NOMO-1 (cell line): ENCODE measurements around the gene MROH2A.

ENCODE experiments used
- DNase-seq, 2 experiments: peaks; one replicate each; lab custom pipeline; 2025; ENCODE audit not compliant: unreplicated experiment in 2 of 2; lab: John Stamatoyannopoulos, UW

The MROH2A gene

GRCh38 chr2:233833345-233833744 lies 55.2 kb downstream of the MROH2A start:
- no peak for DNase-seq

GRCh38 chr2:233835230-233836186 lies 57.4 kb downstream of the MROH2A start:
- no peak for DNase-seq

- DNase-seq = no peak
Measured at GRCh38 chr2:233836359-233836758, 58.2 kb downstream of the MROH2A start.

- no peak for DNase-seq
Measured at GRCh38 chr2:233837694-233838229, 59.6 kb downstream of the MROH2A start.

GRCh38 chr2:233838251-233838650 lies 60.1 kb downstream of the MROH2A start:
- no peak for DNase-seq

- no peak for DNase-seq
Measured at GRCh38 chr2:233838726-233839446, 60.8 kb downstream of the MROH2A start.

- DNase-seq = no peak
Measured at GRCh38 chr2:233839447-233839820, 61.3 kb downstream of the MROH2A start.

GRCh38 chr2:233840520-233840919 lies 62.4 kb downstream of the MROH2A start:
- DNase-seq = no peak

- no peak for DNase-seq
Measured at GRCh38 chr2:233841183-233841582, 63.1 kb downstream of the MROH2A start.

- no peak for DNase-seq
Measured at GRCh38 chr2:233844064-233844807, 66.1 kb downstream of the MROH2A start.

- DNase-seq = no peak
Measured at GRCh38 chr2:233844836-233845235, 66.7 kb downstream of the MROH2A start.

- DNase-seq = no peak
Measured at GRCh38 chr2:233845301-233846060, 67.4 kb downstream of the MROH2A start.

- DNase-seq = no peak
Measured at GRCh38 chr2:233846387-233847247, 68.5 kb downstream of the MROH2A start.

- DNase-seq = no peak
Measured at GRCh38 chr2:233847248-233847898, 69.2 kb downstream of the MROH2A start.

- no peak for DNase-seq
Measured at GRCh38 chr2:233848276-233848675, 70.1 kb downstream of the MROH2A start.

GRCh38 chr2:233849607-233850271 lies 71.6 kb downstream of the MROH2A start:
- no peak for DNase-seq

- no peak for DNase-seq
Measured at GRCh38 chr2:233850745-233851144, 72.6 kb downstream of the MROH2A start.

GRCh38 chr2:233851169-233851568 lies 73.0 kb downstream of the MROH2A start:
- DNase-seq = no peak
